HG02642 (cell line): Measurements from ENCODE around the gene ABAT.
"Not testable (repeated sequence)": the region's sequence is repeated elsewhere in the genome, so short reads cannot be mapped to it uniquely, and the experiment has no call there.

Source experiments
- ATAC-seq: cut with Tn5 transposase; IDR thresholded peaks from one replicate; pipeline ENCODE4 v1.9.1; 2021; ENCODE audit warnings: mild to moderate bottlenecking; ENCODE audit not compliant: unreplicated experiment, poor library complexity

ABAT gene

DNA sequence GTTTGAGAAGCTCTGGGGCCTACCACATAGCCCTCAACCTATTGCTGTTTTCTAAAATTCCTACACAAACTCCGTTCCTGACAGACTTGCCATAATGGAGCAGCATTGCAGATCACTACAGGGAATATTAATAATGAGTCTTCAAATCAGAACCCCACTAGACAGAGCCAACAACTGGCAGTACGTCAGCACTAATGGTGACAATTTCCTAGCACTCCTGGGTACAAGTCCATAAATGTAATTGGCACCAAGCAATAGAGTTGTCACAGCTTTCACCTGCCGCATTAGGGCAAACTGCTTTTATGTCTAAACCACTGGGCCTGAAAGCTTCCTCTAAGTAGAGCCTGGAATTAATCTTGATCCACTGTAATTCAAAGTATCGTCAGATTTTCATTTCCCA is 25.5 kb upstream of the ABAT start:
- ATAC-seq: no peak

DNA sequence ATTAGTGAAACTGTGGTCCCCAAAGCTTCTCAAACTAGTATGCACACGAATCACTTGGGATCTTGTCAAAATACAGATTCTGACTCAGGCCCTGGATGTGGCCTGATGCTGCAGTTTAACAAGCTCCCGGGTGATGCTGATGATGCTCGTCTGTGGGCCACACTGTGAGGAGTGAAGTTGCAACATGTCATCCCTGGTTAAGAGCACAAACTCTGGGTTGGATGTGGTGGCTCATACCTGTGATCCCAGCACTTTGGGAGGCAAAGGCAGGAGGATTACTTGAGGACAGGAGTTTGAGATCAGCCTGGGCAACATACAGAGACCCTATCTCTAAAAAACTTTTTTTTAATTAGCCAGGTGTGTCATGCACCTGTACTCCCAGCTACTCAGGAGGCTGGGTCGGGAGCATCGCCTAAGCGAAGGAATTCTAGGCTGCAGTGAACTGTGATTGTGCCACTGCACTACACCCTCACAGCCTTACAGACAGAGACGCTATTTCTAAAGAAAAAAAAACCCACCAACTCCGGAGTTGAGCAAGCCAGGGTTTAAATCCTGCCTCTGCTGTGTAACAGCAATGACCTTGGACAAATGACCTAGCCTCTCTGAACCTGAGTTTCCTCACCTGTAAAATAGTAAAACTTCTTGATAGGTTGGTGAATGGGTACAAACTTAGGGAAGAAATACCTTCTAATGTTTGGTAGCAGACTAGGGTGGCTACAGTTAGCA is 24.4 kb upstream of the ABAT start:
- no peak for ATAC-seq

DNA sequence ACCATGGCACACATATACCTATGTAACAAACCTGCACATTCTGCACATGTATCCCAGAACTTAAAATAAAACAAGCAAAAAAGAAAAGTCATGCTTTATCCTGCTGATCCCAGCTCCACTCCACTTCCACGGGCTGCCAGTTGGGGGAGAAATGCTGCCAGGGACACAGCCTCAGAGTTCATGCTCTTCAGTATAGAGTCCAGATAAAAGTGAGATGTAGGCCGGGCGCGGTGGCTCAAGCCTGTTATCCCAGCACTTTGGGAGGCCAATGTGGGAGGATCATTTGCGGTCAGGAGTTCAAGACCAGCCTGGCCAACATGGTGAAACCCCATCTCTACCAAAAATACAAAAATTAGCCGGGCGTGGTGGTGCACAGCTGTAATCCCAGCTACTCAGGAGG is 22.5 kb upstream of the ABAT start:
- not testable (repeated sequence) for ATAC-seq

DNA sequence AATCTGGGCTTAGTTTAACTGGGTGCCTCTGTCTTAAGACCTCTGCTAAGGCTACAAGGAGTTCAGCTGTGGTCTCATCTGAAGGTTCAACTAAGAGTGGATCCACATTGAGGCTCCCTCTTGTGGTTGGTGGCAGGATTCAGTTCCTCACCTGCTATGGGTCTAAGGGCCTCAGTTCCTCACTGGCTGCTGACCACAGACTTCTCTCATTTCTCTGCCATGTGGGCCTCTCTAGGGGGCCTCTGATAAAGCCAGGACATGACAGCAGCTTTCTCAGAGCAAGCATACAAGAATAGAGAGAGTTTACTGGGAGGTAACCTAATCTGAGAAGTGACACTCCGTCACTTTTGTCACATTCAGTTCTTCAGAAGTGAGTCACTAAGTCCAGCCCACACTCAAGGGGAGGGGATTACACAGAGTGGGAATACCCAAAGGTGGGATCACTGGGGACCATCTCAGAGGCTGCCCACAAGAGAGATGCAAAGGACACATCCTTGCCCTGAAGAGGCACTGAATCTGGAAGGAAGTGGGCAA is 19.2 kb upstream of the ABAT start:
- peak; percentile 68 for ATAC-seq

DNA sequence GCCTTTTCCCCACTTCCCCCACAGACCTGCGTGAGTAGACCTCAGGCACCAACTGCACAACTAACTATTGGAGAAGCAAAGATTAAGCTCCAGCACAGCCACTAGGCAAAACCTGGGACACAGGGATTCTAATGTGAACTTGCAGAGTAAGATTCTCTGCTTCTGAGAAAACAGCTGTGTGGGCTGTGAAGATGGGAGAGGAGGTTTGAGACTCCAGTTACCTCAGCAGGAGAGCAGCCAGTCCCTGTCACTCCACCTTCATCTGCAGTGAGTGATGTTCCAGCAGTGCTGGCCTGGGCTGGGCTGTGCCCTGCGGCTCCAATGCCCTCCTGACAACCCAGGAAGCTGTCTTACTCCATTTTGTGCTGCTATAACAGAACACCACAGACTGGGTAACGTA is 18.0 kb upstream of the ABAT start:
- ATAC-seq: no peak

DNA sequence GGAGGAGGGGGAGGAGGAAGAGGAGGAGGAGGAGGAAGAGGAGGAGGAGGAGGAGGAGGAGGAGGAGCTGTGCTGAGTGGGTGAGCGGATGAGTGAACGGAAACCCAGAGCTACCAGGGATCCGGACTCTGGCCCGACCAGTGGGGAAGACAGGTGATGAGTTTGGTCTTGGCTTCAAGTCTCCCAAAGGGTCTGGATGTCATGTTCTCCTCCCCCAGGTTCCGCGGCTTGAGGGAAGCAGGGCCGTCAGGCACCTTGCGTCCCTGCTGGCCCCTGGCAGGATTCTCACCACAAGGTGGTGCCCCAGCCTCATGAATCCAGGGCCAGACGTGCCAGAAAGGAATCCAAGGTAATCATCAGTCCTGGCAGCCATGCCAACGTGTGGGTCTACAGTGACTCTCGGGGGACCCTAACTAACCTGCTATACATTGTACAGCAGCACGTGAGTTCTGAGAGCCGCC is 13.5 kb upstream of the ABAT start:
- no peak for ATAC-seq

DNA sequence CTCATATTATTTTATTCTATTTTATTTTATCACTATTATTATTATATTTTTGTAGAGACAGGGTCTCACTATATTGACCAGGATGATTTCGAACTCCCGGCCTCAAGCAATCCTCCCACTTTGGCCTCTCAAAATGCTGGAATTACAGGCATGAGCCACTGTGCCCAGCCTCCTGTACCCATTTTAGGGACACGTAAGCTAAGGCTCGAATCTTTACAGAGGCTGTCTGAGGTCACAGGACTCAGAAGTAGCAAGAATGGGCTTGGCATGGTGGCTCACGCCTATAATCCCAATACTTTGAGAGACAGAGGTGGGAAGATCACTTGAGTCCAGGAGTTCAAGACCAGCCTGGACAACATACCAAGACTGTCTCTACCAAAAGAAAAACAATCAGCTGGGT is 12.7 kb upstream of the ABAT start:
- ATAC-seq: no peak

DNA sequence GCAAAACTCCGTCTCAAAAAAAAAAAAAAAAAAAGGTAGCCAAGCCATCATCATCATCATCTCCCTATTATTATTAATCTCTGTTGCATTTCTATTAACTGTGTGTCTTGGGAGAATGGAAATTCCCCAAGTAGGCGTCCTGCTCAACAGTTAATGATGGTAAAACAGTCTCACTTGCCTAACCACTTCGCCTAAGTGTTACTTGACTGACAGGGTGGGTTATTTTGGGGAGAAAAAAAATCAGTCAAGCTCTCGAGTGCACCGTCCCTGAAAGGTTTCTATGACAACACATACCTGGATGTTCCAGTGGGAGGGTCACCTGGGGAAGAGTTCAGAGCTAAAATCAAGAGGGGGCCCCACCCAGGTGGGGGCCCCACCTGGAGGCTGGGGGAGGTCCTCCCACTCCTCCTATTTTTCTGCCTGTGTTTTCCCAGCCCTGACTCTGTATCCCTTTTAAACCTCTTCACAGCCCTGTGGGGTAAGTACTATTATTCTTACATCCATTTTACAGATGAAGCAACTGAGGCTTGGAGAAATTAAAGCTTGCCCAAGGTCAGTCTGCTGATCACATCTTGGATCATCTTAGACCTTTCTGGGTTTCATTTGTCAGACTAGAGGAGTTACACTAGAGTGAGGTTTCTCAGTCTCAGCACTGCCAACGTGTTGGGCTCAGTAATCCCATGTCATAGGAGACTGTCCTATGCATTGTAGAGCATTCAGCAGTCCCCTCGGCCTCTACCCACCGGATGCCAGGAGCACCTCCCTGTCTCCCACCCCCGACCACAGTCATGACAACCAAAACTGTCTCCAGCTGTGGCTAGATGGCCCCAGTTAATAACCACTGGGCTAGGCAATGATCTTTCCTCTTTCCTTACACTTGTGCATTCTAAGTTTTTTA is 11.0 kb upstream of the ABAT start:
- ATAC-seq: no peak

DNA sequence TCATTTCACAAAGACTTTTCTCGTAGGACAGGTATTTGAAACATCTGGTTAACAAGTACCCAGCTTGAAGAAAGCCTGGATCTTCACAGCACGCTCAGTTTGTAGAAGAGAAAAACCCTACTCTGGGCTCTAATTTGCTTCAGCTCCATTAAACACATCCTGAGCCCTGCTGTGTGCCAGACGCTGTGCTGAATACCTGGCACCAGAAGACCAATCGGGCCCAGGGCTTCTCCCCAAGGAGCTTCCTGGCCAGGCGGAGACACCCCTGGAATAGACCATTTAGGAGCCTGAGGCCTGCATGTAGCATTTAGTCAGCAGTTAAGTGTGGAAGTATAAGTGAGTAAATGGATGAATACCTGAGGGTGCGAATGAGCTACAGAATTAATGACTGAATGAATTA is 8.9 kb upstream of the ABAT start:
- ATAC-seq: no peak

DNA sequence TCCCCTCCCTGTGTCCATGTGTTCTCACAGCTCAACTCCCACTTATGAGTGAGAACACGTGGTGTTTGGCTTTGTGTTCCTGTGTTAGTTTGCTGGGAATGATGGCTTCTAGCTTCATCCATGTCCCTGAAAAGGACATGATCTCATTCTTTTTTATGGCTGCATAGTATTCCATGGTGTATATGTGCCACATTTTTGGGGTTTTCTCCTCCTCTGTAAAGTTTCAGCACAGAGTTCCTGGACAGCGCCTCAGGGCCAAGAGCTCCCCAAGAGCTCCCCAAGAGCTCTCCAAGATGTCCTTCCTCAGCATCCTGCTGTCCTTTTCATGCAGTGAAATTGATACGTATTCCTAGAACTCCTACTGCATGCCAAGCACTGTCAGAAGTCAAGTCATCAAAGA is 6.9 kb upstream of the ABAT start:
- no peak for ATAC-seq

DNA sequence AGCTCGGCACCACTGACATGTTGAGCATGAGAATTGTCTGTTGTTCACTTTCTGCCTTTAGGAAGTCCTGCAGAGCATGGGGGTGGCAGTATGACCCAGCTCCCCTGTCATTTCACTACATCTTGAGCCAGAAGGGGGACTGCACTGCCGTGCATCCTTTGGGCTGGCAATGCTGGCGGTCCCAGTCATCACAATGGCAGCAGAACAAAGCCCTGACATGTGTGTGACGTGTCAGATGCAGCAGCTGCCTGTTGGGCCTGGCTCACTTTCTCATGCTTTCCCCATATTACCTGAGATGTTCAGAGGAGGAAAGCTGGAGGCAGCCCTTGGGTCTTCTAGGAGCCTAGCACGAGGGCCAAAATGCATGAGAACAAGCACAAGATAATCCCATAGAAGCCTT is 6.3 kb upstream of the ABAT start:
- no peak for ATAC-seq

DNA sequence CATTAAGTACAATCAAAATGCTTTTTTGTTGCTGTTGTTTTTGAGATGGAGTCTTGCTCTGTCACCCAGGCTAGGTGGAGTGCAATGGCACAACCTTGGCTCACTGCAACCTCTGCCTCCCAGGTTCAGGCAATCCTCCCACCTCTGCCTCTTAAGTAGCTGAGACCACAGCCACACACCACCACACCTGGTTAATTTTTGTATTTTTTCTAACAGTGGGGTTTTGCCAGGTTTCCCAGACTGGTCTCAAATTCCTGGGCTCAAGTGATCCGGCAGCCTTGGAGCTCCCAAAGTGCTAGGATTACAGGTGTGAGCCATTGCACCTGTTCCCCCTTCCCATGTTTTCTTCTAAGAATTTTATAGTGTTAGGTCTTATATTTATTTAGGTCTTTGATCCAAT is 4.9 kb upstream of the ABAT start:
- ATAC-seq: no peak

DNA sequence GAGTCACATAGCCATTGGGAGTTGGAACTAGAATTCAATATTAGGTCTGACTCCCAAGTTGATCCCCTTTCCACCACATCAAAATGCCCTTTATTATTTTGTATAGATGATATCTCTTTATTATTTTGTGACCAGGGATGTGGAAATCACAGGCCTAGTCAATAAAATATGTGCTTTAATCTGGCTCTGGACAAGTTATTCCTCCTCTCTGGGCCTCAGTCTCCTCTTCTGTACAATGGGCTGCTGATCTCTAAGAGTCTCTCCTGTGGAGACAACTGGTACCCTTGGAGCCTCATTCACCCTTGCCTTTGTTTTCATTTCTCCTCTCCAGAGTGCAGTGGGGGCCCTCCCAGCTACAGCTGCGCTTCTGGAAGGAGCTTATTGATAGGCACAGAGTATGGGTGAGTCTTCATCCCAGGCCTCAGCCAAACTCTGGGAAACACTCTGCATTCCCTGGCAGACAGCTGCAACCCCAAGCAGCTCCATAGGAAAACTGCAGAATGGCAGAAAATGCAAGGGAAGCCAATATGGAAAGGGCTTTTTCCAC is 4.3 kb upstream of the ABAT start:
- no peak for ATAC-seq

DNA sequence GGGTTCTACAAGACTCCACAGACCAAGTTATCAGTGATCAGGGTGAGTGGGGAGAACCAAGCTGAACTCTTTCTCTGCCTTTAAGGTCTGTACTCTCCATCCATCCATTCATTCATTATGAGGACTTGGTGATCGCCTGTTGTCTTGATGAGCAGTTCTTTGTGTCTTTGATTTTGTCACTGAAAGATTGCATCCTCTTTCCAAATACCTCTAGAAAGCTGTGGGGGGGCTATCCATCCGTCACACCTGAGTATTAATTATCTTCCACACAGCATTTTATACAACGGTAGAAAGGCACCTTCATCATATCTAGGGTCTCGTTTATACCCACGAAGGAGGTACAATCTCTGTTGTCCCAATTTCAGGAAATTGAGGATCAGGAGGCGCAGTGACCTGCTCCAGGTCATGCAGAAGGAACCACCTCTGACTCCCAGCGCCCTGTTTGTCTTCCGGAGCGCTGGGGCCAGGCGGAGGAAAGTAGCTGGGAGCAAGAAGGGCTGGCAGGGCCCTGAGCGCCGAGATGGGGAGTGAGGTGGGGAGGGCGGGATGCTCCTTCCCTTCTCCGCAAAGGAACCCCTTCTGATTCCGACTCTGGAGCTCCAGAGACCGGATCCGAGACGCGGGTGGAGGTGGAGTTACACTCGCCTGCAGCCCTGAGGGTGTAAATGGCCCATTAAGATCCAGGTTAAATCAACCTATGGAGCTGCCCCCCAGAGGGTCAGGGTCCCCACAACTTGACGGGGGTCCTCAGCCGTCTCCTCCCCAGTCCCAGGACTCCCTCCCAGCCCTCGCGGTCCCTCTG is 605 bp upstream of the ABAT start:
- peak; percentile 54 for ATAC-seq

DNA sequence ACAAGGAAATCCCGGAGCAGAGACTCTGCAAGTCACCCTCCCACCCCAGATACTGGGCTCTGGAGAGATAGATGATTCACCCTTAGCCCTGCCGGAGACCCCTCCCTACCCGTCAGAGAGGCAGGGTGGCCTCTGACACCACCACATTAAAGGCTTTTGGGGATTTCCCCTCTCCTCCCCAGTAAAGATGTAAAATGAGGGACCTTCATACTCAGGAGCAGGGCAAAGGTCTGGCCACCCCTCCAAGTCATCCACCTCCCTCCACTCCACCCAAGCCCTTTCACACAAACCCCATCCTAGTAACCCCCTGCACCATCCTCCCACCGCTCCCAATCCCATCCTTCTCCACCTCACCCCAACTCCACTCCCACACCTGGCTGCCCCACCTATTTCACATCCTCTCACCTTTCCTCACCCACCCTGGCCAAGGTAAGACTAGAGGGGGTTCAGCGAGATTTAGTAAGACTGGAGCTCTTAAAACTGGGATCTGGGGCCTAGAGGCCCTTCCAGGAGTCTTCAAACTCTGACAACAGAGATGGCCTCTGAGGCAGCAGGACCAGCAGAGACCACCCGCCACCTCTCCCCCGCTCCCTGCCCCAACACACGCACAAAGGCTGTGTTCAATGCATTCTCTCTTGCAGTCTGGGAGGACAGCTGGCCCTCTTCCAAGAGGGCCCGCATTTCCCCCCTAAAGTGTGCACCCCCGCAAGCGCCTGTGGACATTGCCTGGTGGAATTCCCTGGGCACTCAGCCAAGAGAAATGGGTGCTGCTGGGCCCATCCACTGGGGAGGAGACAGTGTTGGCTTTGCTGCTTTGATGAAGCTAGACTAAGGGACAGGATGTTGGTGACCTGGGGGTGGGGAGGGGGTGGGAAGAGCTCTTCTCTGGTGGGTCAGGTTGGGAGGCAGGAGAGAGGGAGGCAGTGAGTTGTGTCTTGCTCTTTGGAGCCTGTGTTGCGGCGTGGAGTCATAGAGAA is 1.1 kb downstream of the ABAT start:
- no peak for ATAC-seq

DNA sequence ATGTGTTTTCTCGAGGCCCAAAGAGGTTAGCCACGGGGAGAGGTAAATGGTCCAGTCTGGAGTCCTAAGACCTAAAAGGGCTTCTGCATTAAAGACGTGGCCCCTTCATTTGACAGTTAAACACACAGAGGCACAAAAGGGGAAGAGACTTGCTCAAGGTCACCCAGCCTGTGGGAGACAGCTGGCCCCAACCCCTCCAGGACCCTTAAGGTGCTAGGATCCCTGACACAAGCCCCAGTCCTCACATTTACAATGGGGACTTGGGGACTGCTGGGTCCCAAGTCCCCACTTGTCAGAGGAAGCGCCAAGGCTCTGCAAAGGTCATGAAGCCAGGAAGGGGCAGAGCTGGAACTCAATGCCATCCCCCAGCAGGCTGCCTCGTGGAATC is 1.7 kb downstream of the ABAT start:
- no peak for ATAC-seq

DNA sequence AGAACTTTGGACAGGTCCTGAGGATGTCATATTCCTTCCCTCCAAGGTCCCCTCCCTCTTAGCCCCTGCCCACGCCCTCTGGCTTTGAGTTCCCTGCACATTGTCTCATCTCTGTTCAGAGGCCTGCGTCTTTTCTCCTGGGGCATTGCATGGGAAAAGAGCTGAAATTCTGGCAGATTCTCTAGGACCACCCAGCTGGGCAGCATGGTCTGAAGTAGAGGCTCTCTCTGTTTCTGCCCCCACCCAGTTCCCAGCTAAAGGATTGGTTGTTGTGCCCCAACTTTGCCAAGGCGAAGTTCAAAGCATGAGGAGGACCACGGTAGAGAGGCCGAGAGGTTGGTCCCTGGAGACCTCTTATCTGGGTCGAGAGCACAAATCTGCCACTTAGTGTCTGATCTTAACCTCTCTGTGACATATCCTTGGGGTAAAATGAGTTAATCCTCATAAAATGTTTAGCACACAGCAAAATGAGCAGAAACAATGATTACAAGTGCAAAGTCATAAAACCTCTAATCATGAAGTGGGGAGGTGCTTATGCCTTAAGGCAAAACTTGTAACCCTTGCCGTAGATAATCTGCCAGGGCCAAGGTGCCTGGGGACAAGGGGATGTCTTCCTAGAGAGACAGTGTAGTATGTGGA is 2.4 kb downstream of the ABAT start:
- no peak for ATAC-seq

DNA sequence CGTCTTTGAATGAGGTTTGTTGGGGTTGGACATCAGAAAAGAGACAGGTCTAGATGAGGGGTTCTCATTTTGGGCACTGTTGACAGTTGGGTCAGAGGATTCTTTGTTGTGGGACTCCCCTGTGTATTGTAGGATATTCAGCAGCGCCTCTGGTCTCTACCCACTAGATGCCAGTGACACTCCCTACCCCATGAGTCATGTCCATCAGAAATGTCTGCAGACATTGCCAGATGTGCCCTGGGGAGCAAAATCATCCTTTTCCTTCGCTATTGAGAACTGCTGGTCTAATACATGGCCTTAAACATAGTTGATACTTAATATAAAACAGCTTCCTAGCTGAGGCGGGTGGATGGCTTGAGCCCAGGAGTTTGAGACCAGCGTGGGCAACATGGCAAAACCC is 3.1 kb downstream of the ABAT start:
- ATAC-seq: no peak
